Suprapubic skin (tissue), 4 donors: ENCODE data around the gene TBXAS1.
"Not testable (repeated sequence)": the region's sequence is repeated elsewhere in the genome, so short reads cannot be mapped to it uniquely, and the experiment has no call there.

Experiments used
- POLR2A ChIP-seq, 2 donors: fragments of 450-650 bp; IDR thresholded peaks; one replicate each; pipeline ENCODE4 v1.6.1; 2017; ENCODE audit warnings: antibody characterized with exemption in 2 of 2, mild to moderate bottlenecking in 2 of 2, moderate library complexity in 2 of 2
- POLR2AphosphoS5 ChIP-seq, 3 donors: sonication (generic); formaldehyde crosslinking; IDR thresholded peaks; one replicate each; pipeline ENCODE4 v1.6.1; 2017; ENCODE audit warnings: antibody characterized with exemption in 3 of 3
- TF ChIP-seq, protein P1 (sequence below), 2 donors: fragments of 200-600 bp in 1 of 2; fragments of 450-650 bp in 1 of 2; sonication (generic) in 1 of 2; IDR thresholded peaks; one replicate each; pipeline ENCODE4 v1.5.1; 2016 to 2019; ENCODE audit warnings: antibody characterized with exemption in 2 of 2, mild to moderate bottlenecking in 1 of 2, moderate library complexity in 1 of 2

DNA sequence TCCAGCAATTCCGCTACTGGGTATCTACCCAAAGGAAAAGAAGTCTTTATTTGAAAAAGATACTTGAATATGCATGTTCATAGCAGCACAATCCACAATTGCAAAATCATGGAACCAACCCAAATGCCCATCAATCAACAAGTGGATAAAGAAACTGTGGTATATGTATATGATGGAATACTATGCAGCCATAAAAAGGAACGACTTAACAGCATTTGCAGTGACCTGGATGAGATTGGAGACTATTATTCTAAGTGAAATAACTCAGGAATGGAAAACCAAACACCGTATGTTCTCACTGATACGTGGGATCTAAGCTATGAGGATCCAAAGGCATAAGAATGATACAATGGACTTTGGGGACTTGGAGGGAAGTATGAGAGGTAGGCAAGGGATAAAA lies 8.2 kb downstream of the TBXAS1 start:
- TF ChIP-seq POLR2A, POLR2AphosphoS5 (IDR thresholded peaks at IDR 0.05): not testable (repeated sequence)
- TF ChIP-seq, protein P1, sequence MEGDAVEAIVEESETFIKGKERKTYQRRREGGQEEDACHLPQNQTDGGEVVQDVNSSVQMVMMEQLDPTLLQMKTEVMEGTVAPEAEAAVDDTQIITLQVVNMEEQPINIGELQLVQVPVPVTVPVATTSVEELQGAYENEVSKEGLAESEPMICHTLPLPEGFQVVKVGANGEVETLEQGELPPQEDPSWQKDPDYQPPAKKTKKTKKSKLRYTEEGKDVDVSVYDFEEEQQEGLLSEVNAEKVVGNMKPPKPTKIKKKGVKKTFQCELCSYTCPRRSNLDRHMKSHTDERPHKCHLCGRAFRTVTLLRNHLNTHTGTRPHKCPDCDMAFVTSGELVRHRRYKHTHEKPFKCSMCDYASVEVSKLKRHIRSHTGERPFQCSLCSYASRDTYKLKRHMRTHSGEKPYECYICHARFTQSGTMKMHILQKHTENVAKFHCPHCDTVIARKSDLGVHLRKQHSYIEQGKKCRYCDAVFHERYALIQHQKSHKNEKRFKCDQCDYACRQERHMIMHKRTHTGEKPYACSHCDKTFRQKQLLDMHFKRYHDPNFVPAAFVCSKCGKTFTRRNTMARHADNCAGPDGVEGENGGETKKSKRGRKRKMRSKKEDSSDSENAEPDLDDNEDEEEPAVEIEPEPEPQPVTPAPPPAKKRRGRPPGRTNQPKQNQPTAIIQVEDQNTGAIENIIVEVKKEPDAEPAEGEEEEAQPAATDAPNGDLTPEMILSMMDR (IDR thresholded peaks at IDR 0.05): not testable (repeated sequence)
